ENCODE measurements around the gene TXNIP. TPM values are rescaled to one million over a fixed set of nuclear protein-coding genes. Genes with fewer than 3 reads are reported as not detected.

TXNIP gene, protein sequence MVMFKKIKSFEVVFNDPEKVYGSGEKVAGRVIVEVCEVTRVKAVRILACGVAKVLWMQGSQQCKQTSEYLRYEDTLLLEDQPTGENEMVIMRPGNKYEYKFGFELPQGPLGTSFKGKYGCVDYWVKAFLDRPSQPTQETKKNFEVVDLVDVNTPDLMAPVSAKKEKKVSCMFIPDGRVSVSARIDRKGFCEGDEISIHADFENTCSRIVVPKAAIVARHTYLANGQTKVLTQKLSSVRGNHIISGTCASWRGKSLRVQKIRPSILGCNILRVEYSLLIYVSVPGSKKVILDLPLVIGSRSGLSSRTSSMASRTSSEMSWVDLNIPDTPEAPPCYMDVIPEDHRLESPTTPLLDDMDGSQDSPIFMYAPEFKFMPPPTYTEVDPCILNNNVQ
- polyA plus RNA-seq, result 89.7 to 165 TPM (median 159 TPM) in 3 replicates
- 41.9 TPM for polyA plus RNA-seq (2011; ENCODE audit: low read depth)
- polyA plus RNA-seq (2011; cell fraction: cytosol; rRNA removed), result 55.4 and 104 TPM in 2 replicates
- 156 and 196 TPM in 2 replicates for polyA plus RNA-seq (2011; cell fraction: nucleus; rRNA removed)
- polyA plus RNA-seq (2012; ENCODE audit: low replicate concordance), result 39.4 and 112 TPM in 2 replicates
- 115 to 413 TPM (median 186 TPM) in 3 replicates for polyA minus RNA-seq
- polyA minus RNA-seq (2011; cell fraction: cytosol; rRNA and poly(A)+ RNA removed), result 82.9 TPM
- 106 and 162 TPM in 2 replicates for polyA minus RNA-seq (2011; cell fraction: nucleus; rRNA and poly(A)+ RNA removed)

DNA sequence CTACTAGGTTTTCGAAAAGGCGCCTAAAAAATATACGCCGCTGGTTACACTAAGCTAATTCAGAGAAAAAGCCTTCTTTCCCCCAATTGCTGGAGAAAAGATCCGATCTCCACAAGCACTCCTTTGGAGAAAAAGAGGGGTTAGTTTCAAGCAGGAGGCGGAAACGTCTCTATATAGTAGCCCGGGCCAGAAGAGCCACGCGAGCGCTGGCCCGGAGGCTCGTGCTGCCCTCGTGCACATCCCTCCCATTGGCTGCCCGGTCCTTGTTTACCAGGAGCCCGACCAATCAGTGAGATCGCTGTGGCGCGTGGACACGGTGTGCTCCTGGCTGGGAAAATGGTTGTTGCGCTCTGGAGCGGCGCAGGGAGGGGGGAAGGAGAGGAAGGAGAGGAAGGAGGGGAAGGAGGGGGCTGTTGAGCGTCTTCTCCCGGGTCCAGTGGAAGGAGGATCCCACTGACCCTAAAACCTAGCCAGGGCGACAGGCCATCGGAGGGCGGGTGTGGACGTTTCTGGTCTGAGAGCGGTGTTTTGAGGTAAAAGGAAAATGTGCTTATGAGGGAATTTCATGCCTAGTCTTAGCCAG, at the start of gene TXNIP:
TXNIP (minus strand) TSS at position 147 of the 583 bp plus-strand sequence. CDS start 313 bp downstream, outside the sequence.
- peak within 1 kb of the TSS; percentile 57 to 96 (median 93) for H3K4me3 ChIP-seq (ENCODE audit: control insufficient read depth in 2 of 3, extremely low read depth in 1 of 3, insufficient read depth in 2 of 3, low read depth in 1 of 3, low read length in 3 of 3)
- peak within 1 kb of the TSS; percentile 97 for H3K4me2 ChIP-seq (ENCODE audit: control insufficient read depth, extremely low read depth, insufficient read depth, low read depth, low read length)
- peaks cover 8% of the 10 kb centered on the region for H3K79me2 ChIP-seq (ENCODE audit: control insufficient read depth, insufficient read depth, low read length)
- peak within 1 kb of the TSS; percentile 95 for H3K27ac ChIP-seq (ENCODE audit: control insufficient read depth, insufficient read depth, low read length)
- peaks cover 51% of the 10 kb centered on the region for H3K4me1 ChIP-seq (ENCODE audit: control insufficient read depth, extremely low read depth, insufficient read depth, low read length)
- H3K27me3 ChIP-seq (ENCODE audit: control insufficient read depth, extremely low read depth, insufficient read depth, low read length), result no peaks in the 10 kb centered on the region
- no peaks in the 10 kb centered on the region for H4K20me1 ChIP-seq (ENCODE audit: control insufficient read depth, extremely low read depth, insufficient read depth, low read length)
- DNase-seq (ENCODE audit: low read depth, low spot score) (peak; percentile 72), FAIRE-seq (peak; percentile 20)
- no peaks in the 10 kb centered on the region for H3K9me1 ChIP-seq (ENCODE audit: control insufficient read depth, extremely low read depth, insufficient read depth, low read length)
- H3K9me3 ChIP-seq (ENCODE audit: control insufficient read depth, low read depth, low read length), result no peaks in the 10 kb centered on the region
- H3K9ac ChIP-seq (ENCODE audit: control insufficient read depth, extremely low read depth, insufficient read depth, low read length), result peak within 1 kb of the TSS; percentile 79
- H2AFZ ChIP-seq (ENCODE audit: control insufficient read depth, low read length), result peak within 1 kb of the TSS; percentile 40
- no peak for TF ChIP-seq EZH2 (IDR thresholded peaks at IDR 0.05; ENCODE audit: low read length)
- TF ChIP-seq, protein P1, sequence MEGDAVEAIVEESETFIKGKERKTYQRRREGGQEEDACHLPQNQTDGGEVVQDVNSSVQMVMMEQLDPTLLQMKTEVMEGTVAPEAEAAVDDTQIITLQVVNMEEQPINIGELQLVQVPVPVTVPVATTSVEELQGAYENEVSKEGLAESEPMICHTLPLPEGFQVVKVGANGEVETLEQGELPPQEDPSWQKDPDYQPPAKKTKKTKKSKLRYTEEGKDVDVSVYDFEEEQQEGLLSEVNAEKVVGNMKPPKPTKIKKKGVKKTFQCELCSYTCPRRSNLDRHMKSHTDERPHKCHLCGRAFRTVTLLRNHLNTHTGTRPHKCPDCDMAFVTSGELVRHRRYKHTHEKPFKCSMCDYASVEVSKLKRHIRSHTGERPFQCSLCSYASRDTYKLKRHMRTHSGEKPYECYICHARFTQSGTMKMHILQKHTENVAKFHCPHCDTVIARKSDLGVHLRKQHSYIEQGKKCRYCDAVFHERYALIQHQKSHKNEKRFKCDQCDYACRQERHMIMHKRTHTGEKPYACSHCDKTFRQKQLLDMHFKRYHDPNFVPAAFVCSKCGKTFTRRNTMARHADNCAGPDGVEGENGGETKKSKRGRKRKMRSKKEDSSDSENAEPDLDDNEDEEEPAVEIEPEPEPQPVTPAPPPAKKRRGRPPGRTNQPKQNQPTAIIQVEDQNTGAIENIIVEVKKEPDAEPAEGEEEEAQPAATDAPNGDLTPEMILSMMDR (optimal IDR thresholded peaks at IDR 0.05 in 1 of 3, IDR thresholded peaks at IDR 0.05 in 1 of 3, conservative IDR thresholded peaks at IDR 0.05 in 1 of 3; ENCODE audit: extremely low read depth in 1 of 3, insufficient read depth in 2 of 3, low read length in 3 of 3), result no peak
- dilution Hi-C loops (cut with MboI; ENCODE audit: extremely low pct_ligation_motif_present, low sequenced_read_pairs), result no loop called here
- H3K36me3 ChIP-seq (ENCODE audit: control insufficient read depth in 2 of 2, extremely low read depth in 1 of 2, insufficient read depth in 2 of 2, low read length in 2 of 2), result peaks cover 13 to 18% of the 10 kb centered on the region in 2 experiments

GRCh38 chr1:146039844-146040194, 43.4 kb upstream of the TXNIP start:
- peak overlapping the region in 1 of 3 experiments; percentile 29 for H3K4me3 ChIP-seq (ENCODE audit: control insufficient read depth in 2 of 3, extremely low read depth in 1 of 3, insufficient read depth in 2 of 3, low read depth in 1 of 3, low read length in 3 of 3)

More at GRCh38 chr1:146039844-146040194, 43.4 kb upstream of the TXNIP start:
- no peak overlapping the region for H3K27ac ChIP-seq (ENCODE audit: control insufficient read depth, insufficient read depth, low read length)
- FAIRE-seq (no peak), DNase-seq (ENCODE audit: low read depth, low spot score) (no peak)
- no peaks in the 10 kb centered on the region for H3K36me3 ChIP-seq (ENCODE audit: control insufficient read depth in 2 of 2, extremely low read depth in 1 of 2, insufficient read depth in 2 of 2, low read length in 2 of 2)
- no peaks in the 10 kb centered on the region for H3K9me3 ChIP-seq (ENCODE audit: control insufficient read depth, low read depth, low read length)
- H3K9me1 ChIP-seq (ENCODE audit: control insufficient read depth, extremely low read depth, insufficient read depth, low read length), result no peaks in the 10 kb centered on the region
- H2AFZ ChIP-seq (ENCODE audit: control insufficient read depth, low read length), result no peak overlapping the region
- H4K20me1 ChIP-seq (ENCODE audit: control insufficient read depth, extremely low read depth, insufficient read depth, low read length), result no peaks in the 10 kb centered on the region
- peak overlapping the region; percentile 49 for H3K4me2 ChIP-seq (ENCODE audit: control insufficient read depth, extremely low read depth, insufficient read depth, low read depth, low read length)
- H3K27me3 ChIP-seq (ENCODE audit: control insufficient read depth, extremely low read depth, insufficient read depth, low read length), result no peaks in the 10 kb centered on the region
- TF ChIP-seq EZH2 (IDR thresholded peaks at IDR 0.05; ENCODE audit: low read length), result no peak
- TF ChIP-seq, protein P1 (optimal IDR thresholded peaks at IDR 0.05 in 1 of 3, IDR thresholded peaks at IDR 0.05 in 1 of 3, conservative IDR thresholded peaks at IDR 0.05 in 1 of 3; ENCODE audit: extremely low read depth in 1 of 3, insufficient read depth in 2 of 3, low read length in 3 of 3), result no peak
- peak overlapping the region; percentile 24 for H3K9ac ChIP-seq (ENCODE audit: control insufficient read depth, extremely low read depth, insufficient read depth, low read length)
- H3K4me1 ChIP-seq (ENCODE audit: control insufficient read depth, extremely low read depth, insufficient read depth, low read length), result peaks cover 4% of the 10 kb centered on the region
- H3K79me2 ChIP-seq (ENCODE audit: control insufficient read depth, insufficient read depth, low read length), result no peaks in the 10 kb centered on the region
- dilution Hi-C loops (cut with MboI; ENCODE audit: extremely low pct_ligation_motif_present, low sequenced_read_pairs), result no loop called here

Data from keratinocyte (primary cell).